Left forelimb (tissue), 1 donor: ENCODE measurements around the gene NR2F1-AS1.

Experiments
- DNase-seq: peaks from one replicate; pipeline ENCODE4 v3.0.0-alpha.2; 2018; ENCODE audit warnings: low spot score

NR2F1-AS1 gene

DNA sequence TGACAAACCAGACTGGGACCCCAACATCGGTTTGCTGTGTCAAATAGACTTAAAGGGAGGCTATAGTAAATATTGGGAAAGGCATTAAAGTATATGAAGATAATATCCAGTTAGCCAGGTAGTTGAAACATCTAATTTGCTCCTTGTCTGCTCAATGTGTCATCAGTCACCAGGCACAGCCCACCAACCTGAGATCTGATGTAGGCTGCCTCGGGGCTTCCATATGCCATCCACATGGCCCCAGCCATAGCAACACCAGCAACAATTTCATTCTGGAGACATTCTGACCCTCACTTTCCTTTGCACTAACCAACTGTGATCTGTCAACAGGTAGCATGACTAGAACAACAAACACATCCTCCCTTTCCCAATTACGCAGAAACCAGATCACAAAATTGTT, 196.0 kb downstream of the NR2F1-AS1 start:
- no peak for DNase-seq

GRCh38 chr5:93384026-93384425, 197.0 kb downstream of the NR2F1-AS1 start:
- DNase-seq = no peak

- no peak for DNase-seq
These were observed 198.7 kb downstream of the NR2F1-AS1 start for GRCh38 chr5:93382188-93382825.

GRCh38 chr5:93381057-93381456, 200.0 kb downstream of the NR2F1-AS1 start:
- no peak for DNase-seq

- no peak for DNase-seq
These were observed 202.9 kb downstream of the NR2F1-AS1 start for GRCh38 chr5:93378073-93378472.

DNA sequence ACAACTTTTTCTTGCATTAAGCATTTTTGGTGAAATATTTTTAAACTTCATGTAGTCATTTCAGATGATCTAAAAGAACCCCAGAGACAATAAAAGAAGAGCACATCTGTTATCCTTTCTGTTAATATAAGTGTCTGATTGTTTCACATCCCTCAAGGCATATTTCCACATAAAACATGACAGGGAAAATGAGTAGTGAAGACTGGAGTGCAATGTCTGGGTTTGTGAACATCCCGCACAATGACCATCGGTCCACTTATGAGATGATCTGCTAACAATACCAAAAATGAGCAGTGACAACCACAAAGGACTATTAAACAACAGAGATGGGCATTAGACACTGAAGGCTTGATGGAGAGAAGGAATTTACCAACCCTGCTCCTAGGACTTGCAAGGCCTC, 209.1 kb downstream of the NR2F1-AS1 start:
- DNase-seq = no peak

GRCh38 chr5:93364378-93364777, 216.6 kb downstream of the NR2F1-AS1 start:
- DNase-seq = no peak

- DNase-seq = no peak
These were observed 220.5 kb downstream of the NR2F1-AS1 start for GRCh38 chr5:93360436-93361088.

- DNase-seq = no peak
These were observed 221.1 kb downstream of the NR2F1-AS1 start for GRCh38 chr5:93359960-93360305.
